Subcutaneous adipose tissue (tissue), 4 donors: Measurements from ENCODE around the gene CNDP2. TPM values are rescaled to one million over a fixed set of nuclear protein-coding genes. Genes with fewer than 3 reads are reported as not detected.

ENCODE experiments used
- total RNA-seq, 4 donors: library from RNA; depleted of rRNA; stranded (reverse); fragments of >200 nt; gene quantifications; one replicate each; pipeline ENCODE4 v1.1.0, GENCODE V29; 2016
- TF ChIP-seq, protein P1 (sequence below): fragments of 450-650 bp; IDR thresholded peaks from one replicate; pipeline ENCODE4 v1.5.1; 2016; ENCODE audit warnings: low read depth, mild to moderate bottlenecking, control low read depth, antibody characterized with exemption, moderate library complexity

Gene CNDP2
- total RNA-seq, 4 donors from 2014 or later: 83.8 to 160 (median 106) TPM

DNA sequence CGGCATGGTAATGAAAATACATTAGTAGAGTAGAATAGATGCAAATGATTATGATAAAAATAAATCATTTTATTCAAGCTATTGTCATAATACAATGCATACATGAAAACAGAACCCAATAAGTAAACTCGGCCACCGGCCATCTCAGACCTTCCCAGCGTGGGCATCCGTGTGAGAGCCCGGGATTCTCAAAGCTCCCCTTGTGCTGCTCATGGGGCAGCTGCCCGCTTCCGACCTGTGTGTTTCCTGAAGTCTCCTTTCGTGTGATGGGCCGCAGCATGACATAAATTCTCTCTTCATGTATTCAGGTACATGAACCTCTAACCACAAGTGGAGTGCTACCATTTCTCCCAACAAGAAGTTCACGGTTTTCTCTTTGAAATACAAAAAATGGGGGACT is 13.5 kb upstream of the CNDP2 start:
- TF ChIP-seq, protein P1, sequence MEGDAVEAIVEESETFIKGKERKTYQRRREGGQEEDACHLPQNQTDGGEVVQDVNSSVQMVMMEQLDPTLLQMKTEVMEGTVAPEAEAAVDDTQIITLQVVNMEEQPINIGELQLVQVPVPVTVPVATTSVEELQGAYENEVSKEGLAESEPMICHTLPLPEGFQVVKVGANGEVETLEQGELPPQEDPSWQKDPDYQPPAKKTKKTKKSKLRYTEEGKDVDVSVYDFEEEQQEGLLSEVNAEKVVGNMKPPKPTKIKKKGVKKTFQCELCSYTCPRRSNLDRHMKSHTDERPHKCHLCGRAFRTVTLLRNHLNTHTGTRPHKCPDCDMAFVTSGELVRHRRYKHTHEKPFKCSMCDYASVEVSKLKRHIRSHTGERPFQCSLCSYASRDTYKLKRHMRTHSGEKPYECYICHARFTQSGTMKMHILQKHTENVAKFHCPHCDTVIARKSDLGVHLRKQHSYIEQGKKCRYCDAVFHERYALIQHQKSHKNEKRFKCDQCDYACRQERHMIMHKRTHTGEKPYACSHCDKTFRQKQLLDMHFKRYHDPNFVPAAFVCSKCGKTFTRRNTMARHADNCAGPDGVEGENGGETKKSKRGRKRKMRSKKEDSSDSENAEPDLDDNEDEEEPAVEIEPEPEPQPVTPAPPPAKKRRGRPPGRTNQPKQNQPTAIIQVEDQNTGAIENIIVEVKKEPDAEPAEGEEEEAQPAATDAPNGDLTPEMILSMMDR: no peak

DNA sequence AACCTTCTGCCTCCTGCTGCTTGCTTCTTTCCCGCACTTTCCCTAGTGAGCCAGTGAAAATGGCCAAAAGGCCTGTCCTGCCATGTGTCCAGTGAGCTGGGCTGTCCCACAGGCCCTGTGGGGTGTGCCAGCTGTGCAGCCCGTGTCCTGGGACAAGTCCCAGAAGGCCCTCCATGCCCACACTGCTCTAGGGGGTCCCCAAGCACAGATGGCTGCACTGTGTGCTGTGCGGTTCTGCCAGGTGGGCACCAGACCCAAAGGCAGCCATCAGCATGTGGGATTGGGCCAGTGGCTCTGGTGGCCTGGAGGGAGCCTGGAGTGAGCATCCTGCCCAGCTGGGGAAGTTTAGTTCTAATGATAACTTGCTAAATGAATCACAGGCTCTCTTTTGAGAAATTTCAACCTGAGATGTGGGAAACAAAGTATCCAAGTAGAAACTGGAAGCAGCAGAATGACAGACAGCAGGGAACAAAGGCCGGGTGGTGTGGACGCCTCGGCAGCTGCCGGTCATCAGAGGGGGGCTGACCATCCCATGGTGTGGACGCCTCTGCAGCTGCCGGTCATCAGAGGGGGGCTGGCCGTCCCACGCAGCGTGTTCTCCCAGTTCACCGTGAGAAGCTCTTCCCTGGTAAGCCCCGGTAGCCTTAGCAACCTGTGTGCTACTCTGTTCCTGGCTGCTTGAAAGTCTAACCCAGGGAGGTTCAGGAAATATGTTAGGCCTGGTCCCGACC is 9.9 kb upstream of the CNDP2 start:
- TF ChIP-seq, protein P1: no peak

DNA sequence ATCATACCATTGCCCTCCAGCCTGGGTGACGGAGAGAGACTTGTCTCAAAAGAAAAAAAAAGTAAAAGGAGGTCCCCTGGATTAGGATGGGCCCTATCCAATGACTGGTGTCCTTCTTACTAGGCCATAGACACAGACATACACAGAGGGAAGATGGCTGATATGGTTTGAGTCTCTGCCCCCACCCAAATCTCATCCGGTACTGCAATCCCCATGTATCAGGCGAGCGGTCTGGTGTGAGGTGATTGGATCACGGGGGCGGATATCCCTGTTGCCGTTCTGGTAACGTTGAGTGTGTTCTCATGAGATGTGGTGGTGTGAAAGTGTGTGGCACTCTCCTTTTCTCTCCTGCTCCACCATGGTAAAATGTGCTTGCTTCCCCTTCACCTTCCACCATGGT is 7.8 kb upstream of the CNDP2 start:
- TF ChIP-seq, protein P1: no peak

DNA sequence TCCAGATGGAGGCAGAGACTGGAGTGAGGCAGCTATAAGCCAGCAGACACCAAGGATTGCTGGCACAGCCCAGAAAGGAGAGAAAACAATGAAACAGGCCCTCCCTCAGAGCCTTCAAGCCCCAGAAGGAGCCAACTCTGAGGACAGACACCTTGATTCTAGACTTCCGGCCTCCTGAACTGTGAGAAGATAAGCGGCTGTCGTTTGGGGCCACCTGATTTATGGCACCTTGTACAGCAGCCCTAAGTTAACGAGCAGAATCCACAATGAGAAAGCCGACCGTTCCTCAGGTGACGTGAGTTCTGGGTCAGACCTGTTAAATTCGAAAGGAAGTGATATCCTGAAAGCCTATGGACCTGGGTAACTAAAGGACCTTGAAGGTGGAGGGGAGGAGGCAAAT is 7.3 kb upstream of the CNDP2 start:
- TF ChIP-seq, protein P1: no peak

DNA sequence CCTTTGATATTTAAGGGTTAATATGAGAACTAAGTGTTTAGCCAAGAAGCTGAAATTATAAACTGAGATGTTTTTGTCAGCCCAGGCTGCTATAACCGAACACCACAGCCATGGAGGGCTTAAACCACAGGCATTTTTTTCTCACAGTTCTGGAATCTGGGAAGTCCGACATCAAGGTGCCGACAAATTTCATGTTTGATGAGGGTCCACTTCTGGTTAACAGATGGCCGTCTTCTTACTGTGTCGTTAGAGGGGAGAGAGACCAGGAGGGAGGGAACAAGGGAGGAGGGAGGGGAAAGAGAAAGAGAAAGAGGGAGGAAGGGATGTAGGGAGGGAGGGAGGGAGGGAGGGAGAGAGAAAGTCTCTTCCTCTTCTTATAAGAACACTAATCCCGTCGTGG is 6.5 kb upstream of the CNDP2 start:
- TF ChIP-seq, protein P1: no peak

DNA sequence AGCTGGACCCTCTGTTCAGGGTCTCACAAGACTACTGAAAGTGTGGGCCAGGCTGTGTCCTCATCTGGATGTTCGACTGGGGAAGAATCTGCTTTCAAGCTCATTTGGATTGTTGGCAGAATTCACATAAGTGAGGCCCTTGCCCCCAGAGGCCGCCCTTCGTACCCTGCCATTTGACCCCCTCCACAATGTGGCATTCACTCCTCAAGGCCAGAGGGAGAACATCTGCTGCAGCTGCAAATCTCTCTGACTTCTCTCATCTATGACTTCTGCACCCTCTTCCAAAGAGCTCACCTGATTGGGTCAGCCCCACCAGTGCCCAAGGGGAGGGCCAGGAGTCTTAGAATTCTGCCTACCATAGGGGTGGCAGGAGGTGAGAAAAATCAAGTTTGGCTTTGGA is 3.9 kb upstream of the CNDP2 start:
- TF ChIP-seq, protein P1: no peak

DNA sequence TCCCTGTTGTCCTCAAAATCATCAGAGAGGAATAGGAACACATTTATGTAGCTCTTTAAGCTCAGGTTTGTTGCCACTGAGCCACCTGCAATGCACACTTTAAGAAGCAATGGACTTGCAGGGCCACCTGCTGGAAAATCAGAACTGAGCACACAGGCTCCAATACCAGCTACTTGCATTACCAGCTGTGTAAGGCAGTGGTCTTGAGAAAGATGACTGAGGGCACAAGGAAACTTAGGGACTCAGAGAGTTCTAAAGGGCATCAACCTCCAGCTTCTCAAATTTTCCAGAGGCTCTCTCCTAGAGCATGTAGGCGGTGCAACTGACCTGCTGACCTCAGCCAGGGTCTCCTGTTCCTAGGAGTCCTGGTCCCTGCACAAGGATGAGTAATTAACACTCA is 2.5 kb upstream of the CNDP2 start:
- TF ChIP-seq, protein P1: no peak
